M059J (cell line): Measurements from ENCODE around the gene ARV1. TPM values are rescaled to one million over a fixed set of nuclear protein-coding genes. Genes with fewer than 3 reads are reported as not detected.
"Not testable (repeated sequence)": the region's sequence is repeated elsewhere in the genome, so short reads cannot be mapped to it uniquely, and the experiment has no call there.

Experiments used
- DNase-seq: peaks from one replicate; pipeline ENCODE4 v3.0.0-alpha.2; 2012; ENCODE audit warnings: low read depth
- total RNA-seq: library from RNA; depleted of rRNA; stranded (reverse); fragments of >200 nt; shearing (Covaris generic); gene quantifications from 2 replicates; pipeline ENCODE4 v1.2.3, GENCODE V29; 2014; rRNA removed

Gene ARV1
- total RNA-seq, 1 experiment from 2014 or later: 31.4 TPM

DNA sequence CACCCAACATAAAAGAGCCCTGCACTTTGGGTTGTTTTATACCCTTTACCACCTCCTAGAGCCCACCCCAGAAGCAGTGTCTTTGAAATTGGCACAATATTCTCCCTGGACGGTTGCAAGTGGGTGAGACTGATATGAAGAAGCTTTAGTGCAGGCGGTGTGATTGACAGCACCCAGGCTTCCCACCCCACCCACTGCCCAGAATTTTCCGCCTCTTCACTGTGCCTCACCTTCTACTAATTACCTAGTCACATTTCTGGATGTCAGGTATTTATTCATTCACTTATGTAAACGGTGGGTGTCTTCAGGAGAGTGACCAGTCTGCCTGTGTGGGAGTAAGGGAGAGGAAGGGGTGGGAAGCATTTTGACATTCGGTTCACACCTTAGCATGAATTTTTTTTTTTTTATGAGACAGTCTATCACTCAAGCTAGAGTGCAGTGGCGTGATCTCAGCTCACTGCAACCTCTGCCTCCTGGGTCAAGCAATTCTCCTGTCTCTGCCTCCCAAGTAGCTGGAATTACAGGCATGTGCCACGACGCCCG lies 62.9 kb downstream of the ARV1 start:
- no peak for DNase-seq

DNA sequence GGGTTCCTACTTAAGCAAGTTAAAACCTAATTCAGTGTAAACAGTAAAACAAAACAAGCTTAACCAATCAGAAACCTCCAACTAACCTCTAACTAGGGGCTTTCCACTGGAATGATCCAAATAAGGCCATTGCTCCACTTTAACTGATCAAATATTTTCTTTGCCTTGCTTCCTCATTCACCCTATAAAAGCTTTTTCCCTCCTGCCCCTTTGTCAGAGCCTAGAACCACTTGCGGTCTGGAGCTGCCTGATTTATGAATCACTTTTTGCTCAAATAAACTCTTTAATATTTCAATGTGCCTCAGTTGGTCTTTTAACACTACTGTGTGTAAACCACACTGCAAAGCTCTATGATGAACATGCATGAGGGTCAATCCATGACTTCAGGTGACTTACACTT lies 65.7 kb downstream of the ARV1 start:
- no peak for DNase-seq

DNA sequence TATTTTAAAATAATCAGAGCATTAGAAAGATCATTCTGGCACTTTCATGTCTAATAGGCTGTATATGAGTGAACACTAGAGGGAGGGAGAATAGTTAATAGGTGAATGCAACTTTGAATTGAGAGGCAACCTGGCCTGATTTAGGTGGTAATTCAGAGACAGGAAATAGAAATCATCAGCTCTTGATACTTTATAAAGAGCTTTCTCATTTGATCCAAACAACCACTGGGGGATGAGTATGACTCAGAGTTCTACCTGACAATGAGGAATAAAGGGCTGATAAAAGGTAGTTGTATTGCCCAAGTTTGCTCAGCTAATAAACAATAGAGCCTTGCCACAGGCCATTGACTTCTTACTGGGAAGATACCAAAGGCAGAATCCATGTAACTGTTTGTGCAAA lies 66.4 kb downstream of the ARV1 start:
- DNase-seq: no peak

DNA sequence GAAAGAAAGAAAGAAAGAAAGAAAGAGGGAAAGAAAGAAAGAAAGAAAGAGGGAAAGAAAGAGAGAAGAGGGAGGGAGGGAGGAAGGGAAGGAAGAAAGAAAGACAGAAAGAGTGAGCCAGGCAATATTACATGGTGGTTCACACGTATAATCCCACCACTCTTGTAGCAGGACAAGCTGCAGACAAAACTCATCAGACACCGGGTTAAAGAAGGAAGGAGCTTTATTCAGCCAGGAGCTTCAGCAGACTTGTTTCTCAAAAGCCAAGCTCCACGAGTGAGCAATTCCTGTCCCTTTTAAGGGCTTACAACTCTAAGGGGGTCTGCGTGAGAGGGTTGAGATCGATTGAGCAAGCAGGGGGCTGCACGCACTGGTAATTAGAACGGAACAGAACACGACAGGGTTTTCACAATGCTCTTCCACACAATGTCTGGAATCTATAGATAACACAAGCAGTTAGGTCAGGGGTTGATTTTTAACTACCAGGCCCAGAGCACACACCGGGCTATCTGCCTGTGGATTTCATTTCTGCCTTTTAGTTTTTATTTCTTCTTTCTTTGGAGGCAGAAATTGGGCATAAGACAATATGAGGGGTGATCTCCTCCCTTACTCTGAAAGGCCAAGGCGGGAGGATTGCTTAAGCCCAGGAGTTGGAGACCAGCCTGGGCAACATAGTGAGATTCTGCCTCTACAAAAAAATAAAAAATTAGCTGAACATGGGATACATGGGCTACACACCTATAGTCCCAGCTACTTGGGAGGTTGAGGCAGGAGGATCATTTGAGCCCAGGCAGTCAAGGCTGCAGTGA lies 67.2 kb downstream of the ARV1 start:
- not testable (repeated sequence) for DNase-seq

DNA sequence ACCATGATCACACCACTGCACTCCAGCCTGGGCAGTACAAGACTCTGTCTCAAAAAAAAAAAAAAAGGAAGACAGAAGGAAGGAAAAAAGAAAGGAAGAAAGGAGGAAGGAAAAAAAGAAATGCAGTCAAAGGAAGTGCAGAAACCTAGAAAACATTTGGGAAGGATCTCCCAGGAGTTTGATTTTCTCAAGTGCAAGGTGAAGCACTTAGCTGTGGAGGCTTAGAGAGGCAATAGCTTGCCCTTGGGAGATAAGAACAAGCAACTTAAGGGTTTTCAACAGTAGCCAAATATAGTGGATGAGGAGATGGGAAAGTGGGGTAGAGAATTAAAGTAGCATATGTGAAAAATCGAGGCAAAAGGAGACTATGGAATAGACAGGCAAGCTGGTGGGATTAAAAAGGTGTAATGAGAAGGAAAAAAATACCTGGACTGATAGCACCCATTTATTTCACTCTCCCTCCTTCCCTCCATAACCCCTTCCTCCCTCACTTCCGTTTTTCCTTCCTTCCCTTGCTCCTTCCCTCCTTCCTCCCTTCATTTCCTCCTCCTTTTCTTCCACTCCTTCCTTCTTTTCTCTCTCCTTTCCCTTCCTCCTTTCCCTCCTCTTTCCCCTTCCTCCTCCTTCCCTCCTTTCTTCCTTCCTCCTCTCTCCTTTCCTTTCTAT lies 68.0 kb downstream of the ARV1 start:
- no peak for DNase-seq

DNA sequence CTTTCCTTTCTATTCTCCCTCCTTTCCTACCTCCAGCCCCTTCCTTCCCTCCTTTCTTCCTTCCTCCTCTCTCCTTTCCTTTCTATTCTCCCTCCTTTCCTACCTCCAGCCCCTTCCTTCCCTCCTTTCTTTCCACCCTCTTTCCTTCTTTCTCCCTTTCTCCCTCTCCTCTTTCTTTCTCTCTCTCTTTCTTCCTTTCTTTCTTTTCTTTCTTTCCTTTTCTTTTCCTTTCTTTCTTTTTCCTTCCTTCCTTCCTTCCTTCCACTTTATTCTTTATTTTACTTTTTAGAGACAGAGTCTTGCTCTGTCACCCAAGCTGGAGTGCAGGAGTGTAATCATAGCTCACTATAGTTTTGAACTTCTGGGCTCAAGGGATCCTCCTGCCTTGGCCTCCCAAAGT lies 68.6 kb downstream of the ARV1 start:
- DNase-seq: not testable (repeated sequence)

DNA sequence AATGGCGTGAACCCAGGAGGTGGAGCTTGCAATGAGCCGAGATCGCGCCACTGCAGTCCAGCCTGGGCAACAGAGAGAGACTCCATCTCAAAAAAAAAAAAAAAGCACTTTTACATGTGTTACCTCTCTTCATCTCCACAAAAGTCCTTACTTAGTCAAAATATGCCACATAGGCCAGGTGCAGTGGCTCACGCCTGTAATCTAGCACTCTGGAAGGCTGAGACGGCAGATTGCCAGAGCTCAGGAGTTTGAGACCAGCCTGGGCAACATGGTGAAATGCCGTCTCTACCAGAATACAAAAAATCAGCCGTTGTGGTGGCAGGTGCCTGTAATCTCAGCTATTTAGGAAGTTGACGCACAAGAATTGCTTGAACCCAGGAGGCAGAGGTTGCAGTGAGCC lies 69.5 kb downstream of the ARV1 start:
- DNase-seq: not testable (repeated sequence)

DNA sequence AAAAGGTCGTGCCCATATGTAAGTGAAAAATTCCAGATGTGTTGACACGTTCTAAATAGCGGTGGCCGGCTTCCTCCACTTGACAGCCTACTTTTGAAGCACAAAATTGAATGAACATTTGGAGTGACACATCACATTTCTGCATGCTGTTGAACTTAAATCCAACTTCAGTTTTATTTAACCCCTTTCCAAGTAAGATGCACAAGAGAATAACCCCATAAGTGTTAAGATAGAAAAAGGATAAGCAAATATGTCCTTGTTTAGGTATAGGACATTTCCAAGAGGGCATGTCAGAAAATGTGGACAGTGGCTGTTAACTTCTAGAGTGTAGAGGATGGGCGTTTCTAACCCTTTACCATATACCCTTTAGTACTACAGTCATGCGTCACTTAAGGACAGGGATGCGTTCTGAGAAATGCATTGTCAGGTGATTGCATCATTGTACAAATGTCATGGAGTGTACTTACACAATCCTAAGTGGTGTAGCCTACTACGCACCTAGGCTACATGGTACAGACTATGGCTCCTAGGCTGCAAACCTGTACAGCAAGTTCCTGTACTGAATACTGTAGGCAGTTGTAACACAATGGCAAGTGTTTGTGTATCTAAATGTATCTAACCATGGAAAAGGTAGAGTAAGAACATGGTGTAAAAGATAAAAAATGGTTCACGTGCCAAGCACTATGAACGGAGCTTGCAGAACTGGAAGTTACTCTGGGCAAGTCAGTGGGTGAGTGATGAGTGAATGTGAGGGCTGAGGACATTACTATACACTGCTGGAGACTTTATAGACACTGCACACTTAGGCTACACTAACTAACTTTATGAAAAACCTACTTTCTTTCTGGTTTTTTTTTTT lies 70.5 kb downstream of the ARV1 start:
- no peak for DNase-seq

Other genes starting within 250 kb of the ARV1 start
- gene CAPN9, start 231.7 kb upstream of the ARV1 start, total RNA-seq: not detected in 2 replicates
- gene C1orf198, start 110.6 kb upstream of the ARV1 start, total RNA-seq: 56.8 and 83.4 TPM in 2 replicates
- gene TTC13, start 233 bp upstream of the ARV1 start, total RNA-seq: 15.5 and 18.5 TPM in 2 replicates
- gene FAM89A, start 61.2 kb downstream of the ARV1 start, total RNA-seq: 7.3 and 9.4 TPM in 2 replicates
- gene TRIM67, start 183.0 kb downstream of the ARV1 start, total RNA-seq: 0.10 and 0.20 TPM in 2 replicates